ENCODE results near the gene CDH5. TPM values are rescaled to one million over a fixed set of nuclear protein-coding genes. Genes with fewer than 3 reads are reported as not detected.
A peak's percentile ranks its signal among the peaks of the same experiment; 100 is the strongest.

The CDH5 gene
- polyA plus RNA-seq, 1 donor (not counting 4 experiments of a cell fraction or from before 2014, with no cell fraction given): 0.05 TPM

GRCh38 chr16:66406534-66407221, 40.2 kb downstream of the CDH5 start:
- H3K9ac ChIP-seq (ENCODE audit: control insufficient read depth, extremely low read depth, insufficient read depth, low read length): peak overlapping the region; percentile 36
- peaks cover 6% of the 10 kb centered on the region for H3K27me3 ChIP-seq (ENCODE audit: control insufficient read depth, extremely low read depth, insufficient read depth, low read length)
- no peaks in the 10 kb centered on the region for H3K79me2 ChIP-seq (ENCODE audit: control insufficient read depth, insufficient read depth, low read length)
- peak overlapping the region; percentile 82 for H3K4me2 ChIP-seq (ENCODE audit: control insufficient read depth, extremely low read depth, insufficient read depth, low read depth, low read length)
- TF ChIP-seq, protein P1, sequence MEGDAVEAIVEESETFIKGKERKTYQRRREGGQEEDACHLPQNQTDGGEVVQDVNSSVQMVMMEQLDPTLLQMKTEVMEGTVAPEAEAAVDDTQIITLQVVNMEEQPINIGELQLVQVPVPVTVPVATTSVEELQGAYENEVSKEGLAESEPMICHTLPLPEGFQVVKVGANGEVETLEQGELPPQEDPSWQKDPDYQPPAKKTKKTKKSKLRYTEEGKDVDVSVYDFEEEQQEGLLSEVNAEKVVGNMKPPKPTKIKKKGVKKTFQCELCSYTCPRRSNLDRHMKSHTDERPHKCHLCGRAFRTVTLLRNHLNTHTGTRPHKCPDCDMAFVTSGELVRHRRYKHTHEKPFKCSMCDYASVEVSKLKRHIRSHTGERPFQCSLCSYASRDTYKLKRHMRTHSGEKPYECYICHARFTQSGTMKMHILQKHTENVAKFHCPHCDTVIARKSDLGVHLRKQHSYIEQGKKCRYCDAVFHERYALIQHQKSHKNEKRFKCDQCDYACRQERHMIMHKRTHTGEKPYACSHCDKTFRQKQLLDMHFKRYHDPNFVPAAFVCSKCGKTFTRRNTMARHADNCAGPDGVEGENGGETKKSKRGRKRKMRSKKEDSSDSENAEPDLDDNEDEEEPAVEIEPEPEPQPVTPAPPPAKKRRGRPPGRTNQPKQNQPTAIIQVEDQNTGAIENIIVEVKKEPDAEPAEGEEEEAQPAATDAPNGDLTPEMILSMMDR (optimal IDR thresholded peaks at IDR 0.05 in 1 of 3, IDR thresholded peaks at IDR 0.05 in 1 of 3, conservative IDR thresholded peaks at IDR 0.05 in 1 of 3; ENCODE audit: extremely low read depth in 1 of 3, insufficient read depth in 2 of 3, low read length in 3 of 3): peak; percentile 77 to 88 (median 78)
- no peak for TF ChIP-seq EZH2 (IDR thresholded peaks at IDR 0.05; ENCODE audit: low read length)
- dilution Hi-C loops (cut with MboI; ENCODE audit: extremely low pct_ligation_motif_present, low sequenced_read_pairs): no loop called here
- no peaks in the 10 kb centered on the region for H3K9me3 ChIP-seq (ENCODE audit: control insufficient read depth, low read depth, low read length)
- peak overlapping the region; percentile 37 to 68 (median 53) for H3K4me3 ChIP-seq (ENCODE audit: control insufficient read depth in 2 of 3, extremely low read depth in 1 of 3, insufficient read depth in 2 of 3, low read depth in 1 of 3, low read length in 3 of 3)
- H3K36me3 ChIP-seq (ENCODE audit: control insufficient read depth in 2 of 2, extremely low read depth in 1 of 2, insufficient read depth in 2 of 2, low read length in 2 of 2): no peaks in the 10 kb centered on the region
- FAIRE-seq: peak; percentile 78
- no peak for DNase-seq (ENCODE audit: low read depth, low spot score)
- no peaks in the 10 kb centered on the region for H3K9me1 ChIP-seq (ENCODE audit: control insufficient read depth, extremely low read depth, insufficient read depth, low read length)
- H2AFZ ChIP-seq (ENCODE audit: control insufficient read depth, low read length): peak overlapping the region; percentile 86
- H3K27ac ChIP-seq (ENCODE audit: control insufficient read depth, insufficient read depth, low read length): peak overlapping the region; percentile 1
- peaks cover 28% of the 10 kb centered on the region for H3K4me1 ChIP-seq (ENCODE audit: control insufficient read depth, extremely low read depth, insufficient read depth, low read length)
- H4K20me1 ChIP-seq (ENCODE audit: control insufficient read depth, extremely low read depth, insufficient read depth, low read length): no peaks in the 10 kb centered on the region

- Histone ChIP-seq H3K36me3 (ENCODE audit: control insufficient read depth in 2 of 2, extremely low read depth in 1 of 2, insufficient read depth in 2 of 2, low read length in 2 of 2) (no peaks in the 10 kb centered on the region), H2AFZ (ENCODE audit: control insufficient read depth, low read length) (peak overlapping the region; percentile 74), H3K4me2 (ENCODE audit: control insufficient read depth, extremely low read depth, insufficient read depth, low read depth, low read length) (peak overlapping the region; percentile 98), H3K9ac (ENCODE audit: control insufficient read depth, extremely low read depth, insufficient read depth, low read length) (peak overlapping the region; percentile 88), H3K9me3 (ENCODE audit: control insufficient read depth, low read depth, low read length) (no peaks in the 10 kb centered on the region), H3K27ac (ENCODE audit: control insufficient read depth, insufficient read depth, low read length) (peak overlapping the region; percentile 97), H3K27me3 (ENCODE audit: control insufficient read depth, extremely low read depth, insufficient read depth, low read length) (peaks cover 6% of the 10 kb centered on the region), H3K9me1 (ENCODE audit: control insufficient read depth, extremely low read depth, insufficient read depth, low read length) (no peaks in the 10 kb centered on the region), H3K79me2 (ENCODE audit: control insufficient read depth, insufficient read depth, low read length) (no peaks in the 10 kb centered on the region), H3K4me3 (ENCODE audit: control insufficient read depth in 2 of 3, extremely low read depth in 1 of 3, insufficient read depth in 2 of 3, low read depth in 1 of 3, low read length in 3 of 3) (peak overlapping the region; percentile 19 to 77 (median 63)), H3K4me1 (ENCODE audit: control insufficient read depth, extremely low read depth, insufficient read depth, low read length) (peaks cover 28% of the 10 kb centered on the region), H4K20me1 (ENCODE audit: control insufficient read depth, extremely low read depth, insufficient read depth, low read length) (no peaks in the 10 kb centered on the region)
- TF ChIP-seq, protein P1 (optimal IDR thresholded peaks at IDR 0.05 in 1 of 3, IDR thresholded peaks at IDR 0.05 in 1 of 3, conservative IDR thresholded peaks at IDR 0.05 in 1 of 3; ENCODE audit: extremely low read depth in 1 of 3, insufficient read depth in 2 of 3, low read length in 3 of 3): no peak
- no peak for TF ChIP-seq EZH2 (IDR thresholded peaks at IDR 0.05; ENCODE audit: low read length)
- dilution Hi-C loops (cut with MboI; ENCODE audit: extremely low pct_ligation_motif_present, low sequenced_read_pairs): no loop called here
- FAIRE-seq (peak; percentile 88), DNase-seq (ENCODE audit: low read depth, low spot score) (peak; percentile 90)
Measured at GRCh38 chr16:66408163-66409048, 41.9 kb downstream of the CDH5 start.

Measured in keratinocyte (primary cell).